Measurements from ENCODE around the gene KATNAL2.

Gene KATNAL2

DNA sequence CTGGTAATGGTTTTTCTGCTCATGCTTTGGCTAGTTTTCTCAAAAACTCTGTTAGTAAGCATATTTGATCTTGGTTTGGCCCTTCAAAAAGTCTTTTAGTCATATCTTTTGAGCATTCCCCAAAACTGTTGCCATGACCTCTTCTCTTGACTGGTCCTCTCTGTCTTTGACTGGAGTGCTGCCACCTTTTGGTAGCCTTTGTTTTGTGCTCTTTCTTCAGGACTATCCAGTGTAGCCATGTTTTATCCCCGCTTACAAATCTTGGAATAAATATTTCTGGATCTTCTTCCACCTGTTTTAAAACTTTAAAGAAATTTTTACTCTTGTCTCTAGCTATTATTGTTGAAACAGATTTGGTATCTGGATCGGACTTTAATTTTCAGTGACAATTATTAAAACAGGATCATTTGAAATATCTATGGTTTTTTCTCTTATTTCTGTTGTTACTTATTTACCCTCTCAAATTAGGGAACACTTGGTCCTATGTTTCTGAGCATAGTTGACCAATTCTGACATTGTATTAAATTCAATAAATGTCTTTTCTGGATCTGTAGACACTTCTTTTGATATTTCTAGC lies 119.0 kb downstream of the KATNAL2 start:
- Histone ChIP-seq H3K4me1 (ENCODE audit: control insufficient read depth, insufficient read depth, low read length, poor library complexity, severe bottlenecking) (no peaks in the 10 kb centered on the region), H3K9me3 (ENCODE audit: control insufficient read depth, low read length) (no peaks in the 10 kb centered on the region), H3K36me3 (ENCODE audit: control insufficient read depth, insufficient read depth, low read length) (no peaks in the 10 kb centered on the region), H3K4me3 (ENCODE audit: extremely low read depth, insufficient read depth, low read length, poor library complexity, severe bottlenecking) (no peak overlapping the region), H3K27ac (ENCODE audit: low read depth, low read length, severe bottlenecking) (no peak overlapping the region)
- no CpG with 5 or more reads among the region's 2 CpGs for WGBS, 2 experiments (ENCODE audit: insufficient coverage in 2 of 2)

DNA sequence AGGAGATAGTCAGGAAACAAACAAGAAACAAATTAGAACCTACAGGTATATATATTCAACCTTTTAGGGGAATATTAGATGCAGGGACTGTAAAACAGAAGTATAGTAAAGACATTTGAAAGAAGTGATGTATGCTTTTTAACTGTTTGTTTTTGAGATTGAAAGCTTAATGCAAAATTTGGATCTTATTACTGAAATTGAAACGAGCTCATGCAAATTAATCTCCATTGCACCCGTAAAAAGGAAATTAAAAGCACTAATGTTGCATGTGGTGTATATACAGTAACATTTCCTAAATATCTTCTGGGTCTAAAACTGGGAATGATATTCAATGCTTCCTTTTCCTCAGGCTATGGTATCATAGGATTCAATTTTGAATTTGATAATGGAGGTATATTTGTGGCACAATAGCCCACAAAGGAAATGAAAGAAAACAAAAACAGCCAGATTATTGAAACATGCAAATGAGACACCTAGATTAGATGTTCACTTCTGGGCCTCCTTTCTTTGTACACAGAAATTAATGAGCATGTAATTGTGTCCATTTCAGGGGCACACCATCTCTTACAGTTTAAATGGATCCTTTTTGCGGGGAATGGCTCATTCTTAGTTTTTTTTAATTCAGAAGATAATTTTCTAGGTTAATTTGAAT lies 119.7 kb downstream of the KATNAL2 start:
- Histone ChIP-seq H3K4me3 (ENCODE audit: extremely low read depth, insufficient read depth, low read length, poor library complexity, severe bottlenecking) (no peak overlapping the region), H3K36me3 (ENCODE audit: control insufficient read depth, insufficient read depth, low read length) (no peaks in the 10 kb centered on the region), H3K27ac (ENCODE audit: low read depth, low read length, severe bottlenecking) (no peak overlapping the region), H3K9me3 (ENCODE audit: control insufficient read depth, low read length) (no peaks in the 10 kb centered on the region), H3K4me1 (ENCODE audit: control insufficient read depth, insufficient read depth, low read length, poor library complexity, severe bottlenecking) (no peaks in the 10 kb centered on the region)
- no CpG with 5 or more reads among the region's 3 CpGs for WGBS, 2 experiments (ENCODE audit: insufficient coverage in 2 of 2)

GRCh38 chr18:47040982-47041381 lies 123.6 kb downstream of the KATNAL2 start:
- no peak overlapping the region for H3K4me3 ChIP-seq (ENCODE audit: extremely low read depth, insufficient read depth, low read length, poor library complexity, severe bottlenecking)
- H3K9me3 ChIP-seq (ENCODE audit: control insufficient read depth, low read length): no peaks in the 10 kb centered on the region
- no peak overlapping the region for H3K27ac ChIP-seq (ENCODE audit: low read depth, low read length, severe bottlenecking)
- WGBS, 2 experiments (ENCODE audit: insufficient coverage in 2 of 2): 60% methylated on average over 1 of the region's 6 CpGs; no CpG with 5 or more reads in 1 of the 2 experiments
- H3K4me1 ChIP-seq (ENCODE audit: control insufficient read depth, insufficient read depth, low read length, poor library complexity, severe bottlenecking): no peaks in the 10 kb centered on the region
- H3K36me3 ChIP-seq (ENCODE audit: control insufficient read depth, insufficient read depth, low read length): no peaks in the 10 kb centered on the region

GRCh38 chr18:47050468-47050867 lies 133.1 kb downstream of the KATNAL2 start:
- Histone ChIP-seq H3K36me3 (ENCODE audit: control insufficient read depth, insufficient read depth, low read length) (no peaks in the 10 kb centered on the region), H3K9me3 (ENCODE audit: control insufficient read depth, low read length) (no peaks in the 10 kb centered on the region), H3K4me1 (ENCODE audit: control insufficient read depth, insufficient read depth, low read length, poor library complexity, severe bottlenecking) (no peaks in the 10 kb centered on the region), H3K27ac (ENCODE audit: low read depth, low read length, severe bottlenecking) (no peak overlapping the region), H3K4me3 (ENCODE audit: extremely low read depth, insufficient read depth, low read length, poor library complexity, severe bottlenecking) (no peak overlapping the region)
- WGBS, 2 experiments (ENCODE audit: insufficient coverage in 2 of 2): 44 to 46% methylated on average over 7 of the region's 7 CpGs

- 91 to 93% methylated on average over 3 to 4 of the region's 5 CpGs for WGBS, 2 experiments (ENCODE audit: insufficient coverage in 2 of 2)
- no peaks in the 10 kb centered on the region for H3K9me3 ChIP-seq (ENCODE audit: control insufficient read depth, low read length)
- no peak overlapping the region for H3K4me3 ChIP-seq (ENCODE audit: extremely low read depth, insufficient read depth, low read length, poor library complexity, severe bottlenecking)
- no peaks in the 10 kb centered on the region for H3K36me3 ChIP-seq (ENCODE audit: control insufficient read depth, insufficient read depth, low read length)
- H3K27ac ChIP-seq (ENCODE audit: low read depth, low read length, severe bottlenecking): no peak overlapping the region
- no peaks in the 10 kb centered on the region for H3K4me1 ChIP-seq (ENCODE audit: control insufficient read depth, insufficient read depth, low read length, poor library complexity, severe bottlenecking)
Measured at GRCh38 chr18:47054369-47054768, 137.0 kb downstream of the KATNAL2 start.

- H3K36me3 ChIP-seq (ENCODE audit: control insufficient read depth, insufficient read depth, low read length): no peaks in the 10 kb centered on the region
- H3K9me3 ChIP-seq (ENCODE audit: control insufficient read depth, low read length): no peaks in the 10 kb centered on the region
- no peaks in the 10 kb centered on the region for H3K4me1 ChIP-seq (ENCODE audit: control insufficient read depth, insufficient read depth, low read length, poor library complexity, severe bottlenecking)
- no peak overlapping the region for H3K4me3 ChIP-seq (ENCODE audit: extremely low read depth, insufficient read depth, low read length, poor library complexity, severe bottlenecking)
- WGBS, 2 experiments (ENCODE audit: insufficient coverage in 2 of 2): no CpG with 5 or more reads among the region's 2 CpGs
- no peak overlapping the region for H3K27ac ChIP-seq (ENCODE audit: low read depth, low read length, severe bottlenecking)
Measured at GRCh38 chr18:47062471-47062870, 145.1 kb downstream of the KATNAL2 start.

DNA sequence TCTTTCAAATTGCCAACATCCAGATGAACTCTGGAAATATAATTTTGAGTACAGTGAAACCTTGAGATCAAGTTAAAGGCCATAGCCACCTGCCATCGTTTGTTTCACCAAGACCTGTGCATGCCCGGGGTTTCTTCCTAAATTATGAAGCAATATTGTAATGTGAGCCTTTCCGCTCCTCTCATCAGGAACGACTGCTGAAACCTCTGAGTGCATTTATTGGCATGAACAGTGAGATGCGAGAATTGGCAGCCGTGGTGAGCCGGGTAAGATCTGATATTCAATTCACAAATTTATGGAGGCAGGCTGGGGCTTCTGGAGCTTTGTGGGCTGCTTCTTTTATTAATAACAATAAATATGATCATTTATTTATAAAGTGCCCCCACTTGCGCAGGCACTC lies 145.7 kb downstream of the KATNAL2 start:
- Histone ChIP-seq H3K9me3 (ENCODE audit: control insufficient read depth, low read length) (no peaks in the 10 kb centered on the region), H3K27ac (ENCODE audit: low read depth, low read length, severe bottlenecking) (no peak overlapping the region), H3K4me1 (ENCODE audit: control insufficient read depth, insufficient read depth, low read length, poor library complexity, severe bottlenecking) (no peaks in the 10 kb centered on the region), H3K4me3 (ENCODE audit: extremely low read depth, insufficient read depth, low read length, poor library complexity, severe bottlenecking) (no peak overlapping the region), H3K36me3 (ENCODE audit: control insufficient read depth, insufficient read depth, low read length) (no peaks in the 10 kb centered on the region)
- 88 to 98% methylated on average over 5 of the region's 8 CpGs for WGBS, 2 experiments (ENCODE audit: insufficient coverage in 2 of 2)

- Histone ChIP-seq H3K9me3 (ENCODE audit: control insufficient read depth, low read length) (no peaks in the 10 kb centered on the region), H3K4me3 (ENCODE audit: extremely low read depth, insufficient read depth, low read length, poor library complexity, severe bottlenecking) (no peak overlapping the region), H3K36me3 (ENCODE audit: control insufficient read depth, insufficient read depth, low read length) (no peaks in the 10 kb centered on the region), H3K4me1 (ENCODE audit: control insufficient read depth, insufficient read depth, low read length, poor library complexity, severe bottlenecking) (peaks cover 3% of the 10 kb centered on the region), H3K27ac (ENCODE audit: low read depth, low read length, severe bottlenecking) (no peak overlapping the region)
- 44 to 58% methylated on average over 2 of the region's 3 CpGs for WGBS, 2 experiments (ENCODE audit: insufficient coverage in 2 of 2)
Measured at GRCh38 chr18:47067648-47068047, 150.2 kb downstream of the KATNAL2 start.

GRCh38 chr18:47075098-47075883 lies 157.9 kb downstream of the KATNAL2 start:
- peak overlapping the region; percentile 78 for H3K27ac ChIP-seq (ENCODE audit: low read depth, low read length, severe bottlenecking)
- no peak overlapping the region for H3K4me3 ChIP-seq (ENCODE audit: extremely low read depth, insufficient read depth, low read length, poor library complexity, severe bottlenecking)
- WGBS, 2 experiments (ENCODE audit: insufficient coverage in 2 of 2): 44 to 52% methylated on average over 5 to 10 of the region's 13 CpGs
- H3K36me3 ChIP-seq (ENCODE audit: control insufficient read depth, insufficient read depth, low read length): no peaks in the 10 kb centered on the region
- peaks cover 15% of the 10 kb centered on the region for H3K4me1 ChIP-seq (ENCODE audit: control insufficient read depth, insufficient read depth, low read length, poor library complexity, severe bottlenecking)
- H3K9me3 ChIP-seq (ENCODE audit: control insufficient read depth, low read length): no peaks in the 10 kb centered on the region

GRCh38 chr18:47077111-47077510 lies 159.7 kb downstream of the KATNAL2 start:
- H3K27ac ChIP-seq (ENCODE audit: low read depth, low read length, severe bottlenecking): no peak overlapping the region
- H3K9me3 ChIP-seq (ENCODE audit: control insufficient read depth, low read length): no peaks in the 10 kb centered on the region
- H3K36me3 ChIP-seq (ENCODE audit: control insufficient read depth, insufficient read depth, low read length): no peaks in the 10 kb centered on the region
- H3K4me1 ChIP-seq (ENCODE audit: control insufficient read depth, insufficient read depth, low read length, poor library complexity, severe bottlenecking): peaks cover 13% of the 10 kb centered on the region
- no peak overlapping the region for H3K4me3 ChIP-seq (ENCODE audit: extremely low read depth, insufficient read depth, low read length, poor library complexity, severe bottlenecking)
- WGBS, 2 experiments (ENCODE audit: insufficient coverage in 2 of 2): 85 to 95% methylated on average over 4 to 7 of the region's 7 CpGs

DNA sequence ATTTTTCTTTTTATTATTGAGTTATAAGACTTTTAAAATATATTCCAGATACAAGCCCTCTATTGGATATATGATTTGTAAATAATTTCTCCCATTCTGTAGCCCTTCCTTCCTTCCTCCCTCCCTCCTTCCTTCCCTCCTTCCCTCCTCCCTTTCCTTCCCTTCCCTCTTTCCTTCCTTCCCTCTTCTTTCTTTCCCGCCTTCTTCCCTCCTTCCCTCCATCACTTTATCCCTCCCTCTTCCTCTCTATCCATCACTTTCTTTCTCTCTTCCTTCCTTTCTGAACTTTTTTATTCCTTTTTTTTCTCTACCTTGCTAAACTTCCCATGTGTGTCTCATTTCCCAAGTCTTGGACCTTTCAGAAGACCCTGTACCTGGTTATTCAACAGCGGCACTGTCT lies 163.5 kb downstream of the KATNAL2 start:
- Histone ChIP-seq H3K4me3 (ENCODE audit: extremely low read depth, insufficient read depth, low read length, poor library complexity, severe bottlenecking) (no peak overlapping the region), H3K4me1 (ENCODE audit: control insufficient read depth, insufficient read depth, low read length, poor library complexity, severe bottlenecking) (peaks cover 2% of the 10 kb centered on the region), H3K27ac (ENCODE audit: low read depth, low read length, severe bottlenecking) (no peak overlapping the region), H3K36me3 (ENCODE audit: control insufficient read depth, insufficient read depth, low read length) (no peaks in the 10 kb centered on the region), H3K9me3 (ENCODE audit: control insufficient read depth, low read length) (no peaks in the 10 kb centered on the region)
- 73 to 93% methylated on average over 1 of the region's 2 CpGs for WGBS, 2 experiments (ENCODE audit: insufficient coverage in 2 of 2)
